Keratinocyte (primary cell): ENCODE data around the gene NEGR1.

Source experiments
- EZH2 ChIP-seq: IDR thresholded peaks from one replicate; pipeline ENCODE4 v1.6.1; 2012; ENCODE audit warnings: inconsistent platforms, mild to moderate bottlenecking, low read length, moderate library complexity
- TF ChIP-seq, protein P1 (sequence below), 3 experiments: IDR thresholded peaks in 1 of 3; conservative IDR thresholded peaks in 1 of 3; optimal IDR thresholded peaks in 1 of 3; 2 replicates in 2 of 3; 3 replicates in 1 of 3; pipeline versions ENCODE3 to v1.5.1; 2011; ENCODE audit warnings: low read length in 3 of 3, mild to moderate bottlenecking in 3 of 3, moderate library complexity in 2 of 3, control low read depth in 1 of 3, inconsistent platforms in 1 of 3; ENCODE audit not compliant: insufficient read depth in 2 of 3; ENCODE audit errors: extremely low read depth in 1 of 3

GRCh38 chr1:72241397-72241796 is 40.9 kb downstream of the NEGR1 start:
- TF ChIP-seq, protein P1, sequence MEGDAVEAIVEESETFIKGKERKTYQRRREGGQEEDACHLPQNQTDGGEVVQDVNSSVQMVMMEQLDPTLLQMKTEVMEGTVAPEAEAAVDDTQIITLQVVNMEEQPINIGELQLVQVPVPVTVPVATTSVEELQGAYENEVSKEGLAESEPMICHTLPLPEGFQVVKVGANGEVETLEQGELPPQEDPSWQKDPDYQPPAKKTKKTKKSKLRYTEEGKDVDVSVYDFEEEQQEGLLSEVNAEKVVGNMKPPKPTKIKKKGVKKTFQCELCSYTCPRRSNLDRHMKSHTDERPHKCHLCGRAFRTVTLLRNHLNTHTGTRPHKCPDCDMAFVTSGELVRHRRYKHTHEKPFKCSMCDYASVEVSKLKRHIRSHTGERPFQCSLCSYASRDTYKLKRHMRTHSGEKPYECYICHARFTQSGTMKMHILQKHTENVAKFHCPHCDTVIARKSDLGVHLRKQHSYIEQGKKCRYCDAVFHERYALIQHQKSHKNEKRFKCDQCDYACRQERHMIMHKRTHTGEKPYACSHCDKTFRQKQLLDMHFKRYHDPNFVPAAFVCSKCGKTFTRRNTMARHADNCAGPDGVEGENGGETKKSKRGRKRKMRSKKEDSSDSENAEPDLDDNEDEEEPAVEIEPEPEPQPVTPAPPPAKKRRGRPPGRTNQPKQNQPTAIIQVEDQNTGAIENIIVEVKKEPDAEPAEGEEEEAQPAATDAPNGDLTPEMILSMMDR (optimal IDR thresholded peaks at IDR 0.05 in 1 of 3, IDR thresholded peaks at IDR 0.05 in 1 of 3, conservative IDR thresholded peaks at IDR 0.05 in 1 of 3; ENCODE audit: extremely low read depth in 1 of 3, insufficient read depth in 2 of 3, low read length in 3 of 3), result no peak
- no peak for TF ChIP-seq EZH2
